NCI-H1105 treated with DMSO at 0.1 percent for 48 hours (cell line): ENCODE data around the gene RPL6.
A peak's percentile ranks its signal among the peaks of the same experiment; 100 is the strongest.
"Not testable (repeated sequence)": the region's sequence is repeated elsewhere in the genome, so short reads cannot be mapped to it uniquely, and the experiment has no call there.

Experiments used
- DNase-seq: peaks from one replicate; lab custom pipeline; 2025; lab: John Stamatoyannopoulos, UW

The RPL6 gene

DNA sequence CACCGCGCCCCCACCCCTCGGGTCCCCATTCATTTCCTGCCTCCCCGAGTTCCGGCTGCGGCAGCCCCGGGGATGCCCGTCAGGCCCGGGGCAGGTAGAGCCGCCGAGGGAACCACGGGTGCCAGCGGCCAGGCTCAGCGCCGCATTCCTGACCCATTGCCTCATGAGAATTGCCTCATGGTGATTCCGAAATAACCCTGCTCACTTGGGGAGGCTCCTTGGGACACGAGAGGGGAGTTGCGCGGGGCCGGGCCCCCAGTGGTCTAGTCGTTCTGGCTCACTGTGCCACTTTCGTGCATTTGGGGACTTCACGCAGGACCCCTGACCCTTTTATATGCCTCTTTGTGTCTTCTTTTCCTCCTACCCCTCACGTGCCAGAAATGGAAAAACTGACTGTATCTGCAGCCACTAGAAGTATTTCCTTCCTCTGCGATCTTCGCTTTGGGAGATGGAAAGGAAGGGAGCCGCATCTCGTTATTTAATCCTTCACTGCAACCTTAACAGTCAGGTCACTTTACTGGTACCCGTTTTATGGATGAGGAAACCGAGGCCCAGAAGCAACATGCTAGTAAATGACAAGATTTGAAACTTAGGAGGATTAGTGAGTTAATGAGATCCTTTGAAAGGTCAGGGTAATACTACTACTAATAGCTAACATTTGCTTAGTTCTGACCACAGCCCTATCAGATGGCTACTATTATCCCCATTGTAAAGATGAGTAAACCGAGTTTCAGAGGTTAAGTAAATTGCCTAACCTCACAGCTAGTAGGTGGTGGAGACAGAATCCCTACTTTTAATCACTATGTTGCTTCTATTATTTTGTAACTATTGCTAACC is 10.1 kb upstream of the RPL6 start:
- DNase-seq: no peak

- DNase-seq: peak; percentile 67
Observed at GRCh38 chr12:112418608-112419296, 9.3 kb upstream of the RPL6 start, which contains the start of gene PTPN11. TSS of gene PTPN11 (plus strand) at chr12:112418947. CDS start at chr12:112419112, 165 bp downstream.

- DNase-seq: no peak
Observed at GRCh38 chr12:112418273-112418607, 8.8 kb upstream of the RPL6 start.

DNA sequence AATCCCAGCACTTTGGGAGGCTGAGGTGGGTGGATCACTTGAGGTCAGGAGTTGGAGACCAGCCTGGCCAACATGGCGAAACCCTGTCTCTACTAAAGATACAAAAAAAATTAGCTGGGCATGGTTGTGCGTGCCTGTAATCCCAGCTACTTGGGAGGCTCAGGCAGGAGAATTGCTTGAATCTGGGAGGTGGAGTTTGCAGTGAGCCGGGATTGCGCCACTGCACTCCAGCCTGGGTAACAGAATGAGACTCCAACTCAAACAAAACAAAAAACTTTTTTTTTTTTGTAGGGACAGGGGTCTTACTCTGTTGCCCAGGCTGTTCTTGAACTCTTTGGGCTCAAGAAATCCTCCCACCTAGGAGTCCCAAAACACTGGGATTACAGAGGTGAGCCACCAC is 6.1 kb upstream of the RPL6 start:
- not testable (repeated sequence) for DNase-seq

- DNase-seq: no peak
Observed at GRCh38 chr12:112413855-112414625, 4.6 kb upstream of the RPL6 start.

GRCh38 chr12:112409906-112410244 is 470 bp upstream of the RPL6 start:
- DNase-seq: no peak

- no peak for DNase-seq
Observed at GRCh38 chr12:112408621-112409020, 784 bp downstream of the RPL6 start.

GRCh38 chr12:112407683-112408082 is 1.7 kb downstream of the RPL6 start:
- DNase-seq: not testable (repeated sequence)

DNA sequence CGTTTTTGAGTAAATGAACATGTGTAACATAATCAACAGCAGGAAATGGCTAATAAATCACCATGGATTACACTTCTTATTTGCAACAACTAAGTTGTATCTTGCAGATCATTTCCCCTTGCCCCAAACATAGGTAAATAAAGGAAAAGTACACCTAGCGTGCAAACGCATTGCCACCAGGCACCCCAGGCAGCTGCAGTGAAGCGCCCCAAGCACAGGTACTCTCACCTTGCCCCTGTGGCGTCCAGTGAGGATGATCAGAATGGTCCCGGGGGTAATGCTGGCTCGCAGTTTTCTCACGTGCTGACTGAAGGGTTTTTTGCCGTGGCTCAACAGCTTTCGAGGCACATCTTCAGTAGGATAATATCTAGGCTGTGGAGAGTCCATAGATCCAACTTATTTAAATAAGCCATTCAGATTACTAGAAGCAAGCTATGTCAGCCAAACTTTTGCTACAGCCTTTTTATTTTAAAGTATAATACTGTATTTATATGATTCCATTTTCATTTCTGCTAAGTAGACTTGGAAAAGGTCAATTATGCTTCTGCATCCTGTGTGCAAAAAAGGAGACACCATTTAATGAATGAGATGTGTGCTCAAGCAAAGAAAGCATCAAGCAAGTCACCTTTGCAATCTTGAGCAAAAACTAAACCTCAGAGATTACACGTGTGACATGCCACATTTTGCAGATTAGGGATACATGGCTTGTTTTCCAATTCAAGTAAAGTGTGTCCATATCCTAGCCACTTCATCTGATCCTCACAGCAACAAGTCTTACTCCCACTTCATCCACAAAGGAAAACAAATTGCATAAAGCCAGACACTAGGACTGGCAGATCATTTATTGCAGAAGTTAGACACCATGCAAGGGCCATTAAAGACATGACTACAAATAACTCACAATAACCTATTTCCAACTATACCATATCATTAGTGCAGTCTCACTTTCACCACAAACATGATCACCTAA is 2.6 kb downstream of the RPL6 start:
- DNase-seq: no peak

- no peak for DNase-seq
Observed at GRCh38 chr12:112401903-112402498, 7.4 kb downstream of the RPL6 start.

DNA sequence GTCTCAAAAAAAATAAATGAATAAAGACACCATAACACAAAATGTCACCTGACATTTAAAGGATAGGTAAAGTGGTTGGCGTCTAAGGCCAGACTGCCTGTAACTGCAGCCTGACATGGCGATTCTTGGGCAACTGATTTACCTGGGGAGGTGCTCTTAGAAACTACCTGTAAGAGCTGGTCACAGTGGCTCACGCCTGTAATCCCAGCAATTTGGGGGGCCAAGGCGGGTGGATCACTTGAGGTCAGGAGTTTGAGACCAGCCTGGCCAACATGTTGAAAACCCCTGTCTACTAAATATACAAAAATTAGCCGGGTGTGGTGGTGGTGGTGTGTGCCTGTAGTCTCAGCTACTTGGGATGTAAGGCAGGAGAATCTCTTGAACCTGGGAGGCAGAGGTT is 8.4 kb downstream of the RPL6 start:
- no peak for DNase-seq

DNA sequence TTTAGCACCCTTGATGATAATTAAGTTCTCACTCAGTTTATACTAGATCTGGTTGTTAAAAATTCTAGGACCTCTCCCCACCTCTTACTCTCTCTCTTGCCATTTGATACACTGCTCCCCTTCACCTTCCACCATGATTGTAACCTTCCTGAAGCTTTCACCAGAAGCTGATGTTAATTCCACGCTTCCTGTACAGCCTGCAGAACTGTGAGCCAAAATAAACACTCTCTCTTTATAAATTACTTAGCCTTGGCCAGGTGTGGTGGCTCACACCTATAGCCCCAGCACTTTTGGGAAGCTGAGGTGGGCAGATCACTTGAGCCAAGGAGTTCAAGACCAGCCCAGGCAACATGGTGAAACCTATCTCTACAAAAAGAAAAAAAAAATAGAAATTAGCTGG is 16.1 kb downstream of the RPL6 start:
- no peak for DNase-seq

GRCh38 chr12:112389922-112390654 is 19.3 kb downstream of the RPL6 start:
- DNase-seq: not testable (repeated sequence)

GRCh38 chr12:112389228-112389627 is 20.2 kb downstream of the RPL6 start:
- DNase-seq: no peak

- no peak for DNase-seq
Observed at GRCh38 chr12:112386726-112387125, 22.7 kb downstream of the RPL6 start.

- DNase-seq: no peak
Observed at GRCh38 chr12:112382866-112383265, 26.5 kb downstream of the RPL6 start.

DNA sequence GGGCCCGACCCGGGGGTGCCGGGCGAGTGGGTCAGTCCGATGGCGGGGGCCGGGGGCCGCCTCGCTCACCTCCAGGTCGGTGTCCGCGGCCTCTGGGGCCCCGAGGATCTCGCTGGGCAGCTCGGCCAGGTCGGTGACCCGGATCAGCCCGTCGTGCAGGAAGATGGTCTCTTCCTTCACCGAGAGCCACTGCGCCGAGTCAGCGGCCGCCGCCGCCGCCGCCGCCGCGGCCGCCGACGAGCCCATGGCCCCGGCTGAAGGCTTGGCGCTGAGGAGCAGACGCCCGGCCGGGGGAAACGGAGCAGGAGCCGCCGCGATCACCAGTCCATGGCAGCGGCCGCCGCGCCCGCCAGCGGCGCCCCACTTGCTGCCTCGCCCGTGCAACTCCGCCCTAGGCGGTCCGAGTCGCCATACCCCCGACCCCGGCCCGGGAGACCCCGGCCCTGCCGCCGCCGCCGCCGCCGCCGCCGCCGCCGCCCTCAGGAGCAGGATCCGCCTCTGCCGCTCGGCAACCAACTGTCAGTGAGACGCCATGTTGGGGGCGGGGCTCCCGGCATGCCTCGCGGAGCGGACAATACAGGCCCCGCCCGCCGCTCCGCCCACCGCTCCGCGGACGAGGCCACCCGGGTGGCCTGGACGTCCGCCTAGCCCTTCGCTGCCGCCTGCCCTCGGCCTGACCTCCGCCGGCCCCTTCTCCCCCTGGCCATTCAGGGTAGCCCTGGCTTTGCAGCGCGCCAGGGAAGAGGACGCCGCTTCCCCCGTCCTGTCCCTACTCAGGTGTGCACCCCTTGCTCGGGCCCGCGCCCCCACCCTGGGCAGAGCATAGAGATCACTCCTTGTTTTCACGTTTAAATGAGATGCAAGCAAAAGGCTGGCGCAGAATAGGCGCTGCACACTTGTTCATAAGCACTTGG is 27.3 kb downstream of the RPL6 start, which contains the start of gene HECTD4:
TSS of gene HECTD4 (minus strand) at position 549 of the 914 bp plus-strand sequence. CDS start at position 246, 303 bp downstream.
- peak; percentile 92 for DNase-seq

GRCh38 chr12:112381406-112381882 is 28.0 kb downstream of the RPL6 start:
- DNase-seq: peak; percentile 39
